Measurements from ENCODE around the gene CCDC196.

CCDC196 gene

GRCh38 chr14:66453469-66453868 is 32.7 kb upstream of the CCDC196 start:
- H3K9ac ChIP-seq (ENCODE audit: low read depth, low read length): no peak overlapping the region
- no peak overlapping the region for H3K4me2 ChIP-seq (ENCODE audit: insufficient read depth, low read length)
- no peak overlapping the region for H3K27ac ChIP-seq (ENCODE audit: low read length)
- no peaks in the 10 kb centered on the region for H3K27me3 ChIP-seq (ENCODE audit: insufficient read depth, low read length, poor library complexity)
- no peaks in the 10 kb centered on the region for H4K20me1 ChIP-seq (ENCODE audit: insufficient read depth, low read length)
- TF ChIP-seq CTCF (IDR thresholded peaks at IDR 0.05; ENCODE audit: borderline replicate concordance, extremely low read depth, low read length, poor library complexity, severe bottlenecking): no peak
- TF ChIP-seq EZH2 (IDR thresholded peaks at IDR 0.05; ENCODE audit: borderline replicate concordance, low read depth, low read length, severe bottlenecking): no peak
- no peak overlapping the region for H2AFZ ChIP-seq (ENCODE audit: low read depth, low read length)
- H3K36me3 ChIP-seq (ENCODE audit: insufficient read depth, low read length): no peaks in the 10 kb centered on the region
- H3K9me3 ChIP-seq (ENCODE audit: insufficient read depth, low read length, severe bottlenecking): no peaks in the 10 kb centered on the region
- DNase-seq (no peak), ATAC-seq (ENCODE audit: insufficient read depth, low read depth) (no peak)
- H3K4me1 ChIP-seq (ENCODE audit: insufficient read depth, low read length): no peaks in the 10 kb centered on the region
- H3K4me3 ChIP-seq (ENCODE audit: low read depth in 1 of 2, low read length in 2 of 2): no peak overlapping the region
- H3K79me2 ChIP-seq (ENCODE audit: insufficient read depth, low read length): no peaks in the 10 kb centered on the region

GRCh38 chr14:66459603-66460002 is 26.6 kb upstream of the CCDC196 start:
- DNase-seq (no peak), ATAC-seq (ENCODE audit: insufficient read depth, low read depth) (no peak)
- Histone ChIP-seq H4K20me1 (ENCODE audit: insufficient read depth, low read length) (no peaks in the 10 kb centered on the region), H3K36me3 (ENCODE audit: insufficient read depth, low read length) (no peaks in the 10 kb centered on the region), H3K4me2 (ENCODE audit: insufficient read depth, low read length) (no peak overlapping the region), H3K4me3 (ENCODE audit: low read depth in 1 of 2, low read length in 2 of 2) (no peak overlapping the region), H3K4me1 (ENCODE audit: insufficient read depth, low read length) (no peaks in the 10 kb centered on the region), H3K27ac (ENCODE audit: low read length) (no peak overlapping the region), H3K9me3 (ENCODE audit: insufficient read depth, low read length, severe bottlenecking) (no peaks in the 10 kb centered on the region), H2AFZ (ENCODE audit: low read depth, low read length) (no peak overlapping the region), H3K9ac (ENCODE audit: low read depth, low read length) (no peak overlapping the region), H3K79me2 (ENCODE audit: insufficient read depth, low read length) (no peaks in the 10 kb centered on the region), H3K27me3 (ENCODE audit: insufficient read depth, low read length, poor library complexity) (no peaks in the 10 kb centered on the region)
- TF ChIP-seq CTCF (IDR thresholded peaks at IDR 0.05; ENCODE audit: borderline replicate concordance, extremely low read depth, low read length, poor library complexity, severe bottlenecking) (no peak), EZH2 (IDR thresholded peaks at IDR 0.05; ENCODE audit: borderline replicate concordance, low read depth, low read length, severe bottlenecking) (no peak)

GRCh38 chr14:66464261-66464660 is 21.9 kb upstream of the CCDC196 start:
- Histone ChIP-seq H2AFZ (ENCODE audit: low read depth, low read length) (no peak overlapping the region), H3K27ac (ENCODE audit: low read length) (no peak overlapping the region), H3K9ac (ENCODE audit: low read depth, low read length) (no peak overlapping the region), H3K4me2 (ENCODE audit: insufficient read depth, low read length) (no peak overlapping the region), H3K4me1 (ENCODE audit: insufficient read depth, low read length) (no peaks in the 10 kb centered on the region), H3K4me3 (ENCODE audit: low read depth in 1 of 2, low read length in 2 of 2) (no peak overlapping the region), H3K27me3 (ENCODE audit: insufficient read depth, low read length, poor library complexity) (no peaks in the 10 kb centered on the region), H3K79me2 (ENCODE audit: insufficient read depth, low read length) (no peaks in the 10 kb centered on the region), H4K20me1 (ENCODE audit: insufficient read depth, low read length) (no peaks in the 10 kb centered on the region), H3K9me3 (ENCODE audit: insufficient read depth, low read length, severe bottlenecking) (peaks cover 14% of the 10 kb centered on the region), H3K36me3 (ENCODE audit: insufficient read depth, low read length) (no peaks in the 10 kb centered on the region)
- no peak for DNase-seq
- ATAC-seq (ENCODE audit: insufficient read depth, low read depth): no peak
- TF ChIP-seq EZH2 (IDR thresholded peaks at IDR 0.05; ENCODE audit: borderline replicate concordance, low read depth, low read length, severe bottlenecking) (no peak), CTCF (IDR thresholded peaks at IDR 0.05; ENCODE audit: borderline replicate concordance, extremely low read depth, low read length, poor library complexity, severe bottlenecking) (no peak)

Data from DND-41 (cell line).